Subcutaneous adipose tissue (tissue), 4 donors: ENCODE measurements around the gene GCA. TPM values are rescaled to one million over a fixed set of nuclear protein-coding genes. Genes with fewer than 3 reads are reported as not detected.

Source experiments
- CTCF ChIP-seq: fragments of 450-650 bp; IDR thresholded peaks from one replicate; pipeline ENCODE4 v1.5.1; 2016; ENCODE audit warnings: low read depth, mild to moderate bottlenecking, control low read depth, antibody characterized with exemption, moderate library complexity
- total RNA-seq, 4 donors: library from RNA; depleted of rRNA; stranded (reverse); fragments of >200 nt; gene quantifications; one replicate each; pipeline ENCODE4 v1.1.0, GENCODE V29; 2016

GCA gene
- total RNA-seq, 4 donors from 2014 or later, result 17.0 to 74.3 (median 38.3) TPM

- TF ChIP-seq CTCF, result no peak
Observed at GRCh38 chr2:162328424-162329157, 15.3 kb upstream of the GCA start.

DNA sequence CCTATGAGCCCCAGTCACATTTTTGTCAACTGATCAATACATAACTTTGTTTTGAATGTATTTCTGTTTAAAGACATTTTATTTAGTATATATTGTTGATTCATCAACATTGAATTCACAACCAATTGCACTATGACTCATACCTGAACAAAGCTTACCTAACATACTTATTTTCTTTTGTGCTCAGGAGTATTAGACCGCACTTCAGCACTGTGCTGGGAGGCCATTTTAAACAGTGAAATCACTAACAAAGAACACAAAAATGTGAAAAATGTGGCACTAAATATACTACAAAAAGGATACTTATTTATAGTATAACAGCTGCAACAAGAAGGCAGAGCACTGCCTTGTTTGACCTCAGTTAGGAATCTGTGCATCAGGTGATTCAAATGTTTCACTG lies 13.1 kb upstream of the GCA start:
- no peak for TF ChIP-seq CTCF

DNA sequence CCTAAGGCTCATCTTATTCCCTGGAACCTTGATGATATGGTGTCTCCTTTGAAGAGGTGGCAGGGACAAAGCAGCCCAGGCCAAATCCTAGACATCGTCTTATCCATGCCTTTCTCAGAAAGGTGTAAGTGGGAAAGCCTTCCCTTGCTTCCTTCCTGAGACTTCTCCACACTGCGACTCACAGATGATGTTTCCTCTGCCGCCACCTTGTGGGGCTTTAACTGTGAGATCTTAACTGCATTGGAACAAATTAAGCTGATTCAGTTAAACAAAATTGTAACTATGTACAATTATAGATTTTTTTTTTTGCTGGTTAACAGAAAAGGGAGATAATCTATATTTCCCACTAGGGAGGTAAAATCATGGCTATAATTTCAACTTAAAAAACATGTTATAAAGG lies 10.0 kb upstream of the GCA start:
- no peak for TF ChIP-seq CTCF

- TF ChIP-seq CTCF, result no peak
Observed at GRCh38 chr2:162337868-162338267, 6.1 kb upstream of the GCA start.

GRCh38 chr2:162340822-162341221 lies 3.1 kb upstream of the GCA start:
- TF ChIP-seq CTCF, result no peak

DNA sequence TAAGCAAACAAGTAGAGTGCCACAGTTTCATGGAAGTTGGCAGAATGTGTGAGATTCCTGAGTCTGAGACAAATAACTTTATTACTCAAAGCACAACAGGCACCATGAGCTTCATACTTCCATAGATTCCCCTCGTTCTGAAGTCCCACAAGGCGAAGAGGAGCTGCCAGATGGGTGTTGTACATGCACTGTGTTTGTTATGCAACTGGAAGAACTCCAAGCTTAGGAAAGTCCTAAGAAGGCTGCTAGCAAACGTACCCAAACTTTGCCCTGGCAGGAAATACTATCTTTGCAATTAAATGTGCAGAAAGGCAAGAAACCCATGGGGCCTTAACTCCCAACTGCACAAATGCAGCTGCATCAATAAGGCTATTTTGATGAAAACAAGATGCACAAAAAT lies 1.6 kb upstream of the GCA start:
- no peak for TF ChIP-seq CTCF

- TF ChIP-seq CTCF, result no peak
Observed at GRCh38 chr2:162342841-162343240, 1.1 kb upstream of the GCA start.
